ENCODE measurements around the gene ZNF354C.
"Not testable (repeated sequence)": the region's sequence is repeated elsewhere in the genome, so short reads cannot be mapped to it uniquely, and the experiment has no call there.

ZNF354C gene

DNA sequence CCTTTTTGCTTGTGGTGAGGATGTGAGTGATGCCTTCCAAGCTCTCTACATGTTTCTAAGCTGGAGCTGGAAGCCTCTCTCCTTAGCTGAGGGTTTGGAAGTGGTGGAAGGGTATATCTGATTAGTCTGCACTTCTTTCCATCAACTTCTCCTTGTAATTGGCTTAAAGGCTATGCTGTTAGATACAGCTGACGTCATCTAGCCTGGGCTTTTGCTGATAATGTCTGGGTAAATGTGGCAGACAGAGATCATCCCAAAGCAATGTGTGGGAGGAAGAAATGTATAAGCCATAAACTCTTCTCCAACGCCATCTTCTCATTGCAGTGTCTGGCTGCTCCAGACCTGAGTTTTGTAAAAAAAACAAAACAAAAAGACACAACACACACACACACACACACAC, 29.3 kb downstream of the ZNF354C start:
- DNase-seq (ENCODE audit: low read depth), result no peak
- no peak overlapping the region for H3K4me3 ChIP-seq (ENCODE audit: low read depth, low read length)
- TF ChIP-seq CTCF (conservative IDR thresholded peaks at IDR 0.05; ENCODE audit: low read depth, low read length), result no peak

DNA sequence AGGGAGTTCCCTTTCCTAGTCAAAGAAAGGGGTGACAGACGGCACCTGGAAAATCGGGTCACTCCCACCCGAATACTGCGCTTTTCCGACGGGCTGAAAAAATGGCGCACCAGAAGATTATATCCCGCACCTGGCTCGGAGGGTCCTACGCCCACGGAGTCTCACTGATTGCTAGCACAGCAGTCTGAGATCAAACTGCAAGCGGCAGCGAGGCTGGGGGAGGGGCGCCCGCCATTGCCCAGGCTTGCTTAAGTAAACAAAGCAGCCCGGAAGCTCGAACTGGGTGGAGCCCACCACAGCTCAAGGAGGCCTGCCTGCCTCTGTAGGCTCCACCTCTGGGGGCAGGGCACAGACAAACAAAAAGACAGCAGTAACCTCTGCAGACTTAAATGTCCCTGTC, 41.1 kb downstream of the ZNF354C start:
- not testable (repeated sequence) for DNase-seq (ENCODE audit: low read depth); H3K4me3 ChIP-seq (ENCODE audit: low read depth, low read length)

DNA sequence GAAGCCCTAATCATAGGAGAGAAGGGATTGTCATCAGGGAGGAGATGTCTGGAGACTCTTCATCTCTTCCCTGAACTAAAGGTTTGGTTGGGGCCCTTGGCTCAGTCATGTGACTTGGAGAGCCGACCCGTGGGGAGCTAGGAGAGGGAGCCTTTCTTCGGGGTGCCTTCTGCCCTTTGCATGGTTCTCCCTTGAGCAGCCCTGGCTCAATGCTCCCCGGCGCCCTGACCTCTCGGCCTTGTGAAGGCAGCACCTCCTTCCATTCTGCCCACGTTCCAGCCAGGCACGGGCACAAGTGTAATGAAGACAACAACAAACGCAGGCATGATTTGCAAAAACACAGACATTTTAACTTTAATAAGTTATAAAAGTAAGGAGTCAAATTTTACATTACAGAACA, 50.4 kb downstream of the ZNF354C start:
- H3K4me3 ChIP-seq (ENCODE audit: low read depth, low read length), result no peak overlapping the region
- TF ChIP-seq CTCF (conservative IDR thresholded peaks at IDR 0.05; ENCODE audit: low read depth, low read length), result no peak
- DNase-seq (ENCODE audit: low read depth), result no peak

GRCh38 chr5:179111267-179112207, 51.4 kb downstream of the ZNF354C start:
- no peak for TF ChIP-seq CTCF (conservative IDR thresholded peaks at IDR 0.05; ENCODE audit: low read depth, low read length)
- no peak overlapping the region for H3K4me3 ChIP-seq (ENCODE audit: low read depth, low read length)
- no peak for DNase-seq (ENCODE audit: low read depth)

- no peak for DNase-seq (ENCODE audit: low read depth)
- no peak for TF ChIP-seq CTCF (conservative IDR thresholded peaks at IDR 0.05; ENCODE audit: low read depth, low read length)
Observed at GRCh38 chr5:179112469-179113142, 52.4 kb downstream of the ZNF354C start.

DNA sequence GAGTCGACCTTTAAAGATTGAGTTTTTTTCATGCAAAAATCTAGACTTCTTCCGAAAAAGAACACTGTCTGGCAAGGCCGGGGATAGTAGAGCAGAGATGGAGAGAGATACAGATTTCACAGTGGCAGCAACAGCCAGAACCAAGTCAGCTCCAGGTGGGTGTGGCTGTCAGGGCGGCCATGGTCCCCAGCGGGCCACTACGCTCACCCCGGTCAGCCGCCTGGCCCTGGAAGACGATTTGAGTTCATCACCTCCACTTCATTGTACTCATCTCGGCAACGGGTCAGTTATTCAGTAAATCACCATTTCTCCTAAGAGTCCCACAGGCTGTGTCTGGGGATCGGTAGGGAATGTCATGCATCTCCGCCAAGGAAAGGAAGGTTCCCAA, 53.0 kb downstream of the ZNF354C start:
- H3K4me3 ChIP-seq (ENCODE audit: low read depth, low read length), result no peak overlapping the region
- TF ChIP-seq CTCF (conservative IDR thresholded peaks at IDR 0.05; ENCODE audit: low read depth, low read length), result no peak
- no peak for DNase-seq (ENCODE audit: low read depth)

More at GRCh38 chr5:179112469-179113142, 52.4 kb downstream of the ZNF354C start:
- H3K4me3 ChIP-seq (ENCODE audit: low read depth, low read length), result no peak overlapping the region

DNA sequence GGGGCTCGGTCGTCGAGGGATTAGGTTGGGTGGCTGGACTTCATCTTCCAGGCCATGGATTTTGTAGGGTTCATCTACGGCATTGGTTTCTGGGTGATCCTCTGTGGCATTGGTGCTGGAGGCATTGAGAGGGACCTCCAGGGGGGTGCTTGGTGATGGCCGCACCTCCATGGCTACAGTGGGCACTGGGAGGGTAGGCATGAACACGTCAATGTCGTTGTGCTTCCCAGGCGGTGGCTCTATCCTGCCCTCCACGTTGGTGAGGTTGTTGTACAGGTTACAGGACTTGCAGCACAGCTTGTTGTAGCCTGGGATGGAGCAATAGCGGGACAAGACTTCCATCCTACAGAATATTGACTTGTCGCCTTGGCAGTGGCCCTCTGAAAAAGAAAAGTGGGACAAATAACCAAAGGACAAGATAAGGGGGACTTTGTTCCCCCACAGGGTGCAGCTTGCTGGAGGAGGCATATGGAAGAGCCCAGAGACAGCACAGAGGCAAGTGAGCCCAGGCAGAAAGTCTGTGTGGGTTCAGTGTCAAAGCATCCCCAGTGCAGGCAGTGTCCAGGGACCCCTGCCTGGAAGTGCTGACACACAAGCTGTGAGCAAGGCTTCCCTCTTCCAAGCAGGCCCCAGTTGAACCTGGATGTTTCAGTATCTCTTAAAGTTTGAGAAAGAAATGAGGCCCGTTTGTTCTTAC, 53.9 kb downstream of the ZNF354C start:
- H3K4me3 ChIP-seq (ENCODE audit: low read depth, low read length), result no peak overlapping the region
- no peak for DNase-seq (ENCODE audit: low read depth)
- no peak for TF ChIP-seq CTCF (conservative IDR thresholded peaks at IDR 0.05; ENCODE audit: low read depth, low read length)

Measured in choroid plexus epithelial cell (primary cell).